K562 (cell line): ENCODE data around the gene RHOC. TPM values are rescaled to one million over a fixed set of nuclear protein-coding genes. Genes with fewer than 3 reads are reported as not detected.

Experiments
- ATF1 ChIP-seq, 2 experiments: fragments of 450-650 bp in 1 of 2; IDR thresholded peaks; 2 replicates each; pipeline ENCODE4 v1.6.1; 2016; ENCODE audit warnings: missing compliant biosample characterization in 1 of 2, missing genetic modification characterization in 1 of 2
- CEBPB ChIP-seq: fragments of 450-650 bp; IDR thresholded peaks from 2 replicates; pipeline ENCODE4 v1.6.1; 2016; ENCODE audit warnings: missing genetic modification characterization, missing compliant biosample characterization
- DMBX1 ChIP-seq: fragments of 250-450 bp; sonication (Bioruptor Pico); IDR thresholded peaks from 2 replicates; pipeline ENCODE4 v1.8.0; 2022; ENCODE audit warnings: inconsistent platforms, mild to moderate bottlenecking, moderate library complexity, borderline replicate concordance
- EGR1 ChIP-seq: fragments of 450-650 bp; conservative IDR thresholded peaks from 2 replicates; pipeline ENCODE4 v1.6.1; 2017; ENCODE audit warnings: mild to moderate bottlenecking
- GABPA ChIP-seq: fragments of 200-800 bp; sonication (Bioruptor generic); conservative IDR thresholded peaks from 2 replicates; pipeline ENCODE4 v1.6.1; 2016; ENCODE audit warnings: low read depth, missing genetic modification characterization, missing compliant biosample characterization
- IRF1 ChIP-seq: sonication (generic); formaldehyde crosslinking; IDR thresholded peaks from 2 replicates; pipeline ENCODE4 v1.8.0; 2022; ENCODE audit warnings: missing genetic modification reagents, mild to moderate bottlenecking, borderline replicate concordance
- LEF1 ChIP-seq: fragments of 450-650 bp; IDR thresholded peaks from 2 replicates; pipeline ENCODE4 v1.6.1; 2016; ENCODE audit warnings: mild to moderate bottlenecking
- MAX ChIP-seq: sonication (generic); formaldehyde crosslinking; IDR thresholded peaks from 2 replicates; pipeline ENCODE4 v1.9.0; 2022; ENCODE audit warnings: mild to moderate bottlenecking, missing genetic modification reagents
- MXD1 ChIP-seq: fragments of 250-450 bp; sonication (Bioruptor Pico); IDR thresholded peaks from 2 replicates; pipeline ENCODE4 v1.8.0; 2021; ENCODE audit warnings: borderline replicate concordance, mild to moderate bottlenecking, moderate library complexity; ENCODE audit not compliant: poor library complexity, severe bottlenecking
- POLR2G ChIP-seq: fragments of 200-400 bp; formaldehyde crosslinking; IDR thresholded peaks from 2 replicates; pipeline ENCODE4 v1.6.1; 2017; ENCODE audit warnings: low read depth, mild to moderate bottlenecking, antibody characterized with exemption, low read length, moderate library complexity
- PRMT5 ChIP-seq: sonication (generic); formaldehyde crosslinking; IDR thresholded peaks from 2 replicates; pipeline ENCODE4 v1.5.0; 2020; ENCODE audit warnings: missing genetic modification reagents
- RREB1 ChIP-seq: fragments of 250-450 bp; sonication (Bioruptor Pico); IDR thresholded peaks from 2 replicates; pipeline ENCODE4 v1.4.0; 2020
- SAFB2 ChIP-seq: fragments of 200-400 bp; formaldehyde crosslinking; IDR thresholded peaks from 2 replicates; pipeline ENCODE4 v1.6.1; 2018; ENCODE audit warnings: borderline replicate concordance, low read length, low read depth, moderate library complexity; ENCODE audit not compliant: severe bottlenecking
- TBL1XR1 ChIP-seq, 2 experiments: IDR thresholded peaks; 2 replicates each; pipeline ENCODE4 v1.6.1; 2012; ENCODE audit warnings: improper control_type of control experiment in 2 of 2, low read length in 2 of 2, mild to moderate bottlenecking in 1 of 2
- THRB ChIP-seq: fragments of 450-650 bp; formaldehyde crosslinking; conservative IDR thresholded peaks from 2 replicates; pipeline ENCODE4 v1.4.0; 2022; ENCODE audit warnings: mild to moderate bottlenecking, missing genetic modification characterization
- XRCC4 ChIP-seq: IDR thresholded peaks from one replicate; pipeline ENCODE4 v1.6.1; 2011; ENCODE audit not compliant: insufficient read depth, insufficient read length; ENCODE audit errors: extremely low read depth
- ZNF280A ChIP-seq: fragments of 450-650 bp; IDR thresholded peaks from 2 replicates; pipeline ENCODE4 v1.6.1; 2018; ENCODE audit warnings: mild to moderate bottlenecking, low read depth; ENCODE audit not compliant: partially characterized antibody
- polyA plus RNA-seq, 8 experiments: library from polyadenylated mRNA; depleted of rRNA in 4 of 8; stranded (reverse) in 5 of 8; unstranded in 3 of 8; fragments of >200 nt; fragmentation: Nextera tagmentation in 2 of 8; fragmentation: Illumina TruSeq in 1 of 8; extraction: Ambion mirVana in 2 of 8; extraction: Trizol in 1 of 8; gene quantifications; 2 replicates each; pipeline versions ENCODE4 v1.2.1 to v1.2.3, GENCODE V29; 2011 to 2014; ENCODE audit warnings: inconsistent platforms in 1 of 8, missing spikeins in 1 of 8
- total RNA-seq, 7 experiments: library from RNA; depleted of rRNA in 6 of 7; stranded (reverse); fragments of >200 nt in 6 of 7; fragmentation: Illumina TruSeq in 2 of 7; extraction: Trizol in 2 of 7; gene quantifications; 2 replicates each; pipeline versions ENCODE4 v1.2.1 to v1.2.3, GENCODE V29; 2011 to 2021; ENCODE audit warnings: low replicate concordance in 1 of 7

Gene RHOC
- total and polyA plus RNA-seq, 9 of the 15 experiments (the other 6 are each of a cell fraction or from before 2014, with no cell fraction given), result 35.2 to 364 (median 204) TPM

- no peak; the same call in 1 of the 2 replicates for TF ChIP-seq RREB1 (CRISPR knock-in tag)
- peak; percentile 48; the same call in 1 of the 2 replicates for TF ChIP-seq LEF1
- no peak for TF ChIP-seq ZNF280A
- TF ChIP-seq TBL1XR1 (IDR thresholded peaks at IDR 0.05; ENCODE audit: low read length in 2 of 2), result no peak
- TF ChIP-seq MAX (CRISPR knock-in tag), result peak; percentile 23; the same call in 1 of the 2 replicates
- TF ChIP-seq POLR2G, result peak; percentile 93
- TF ChIP-seq IRF1 (CRISPR knock-in tag), result 0 out of 2 replicates have a peak, but pooled peaks have one; percentile 16
- TF ChIP-seq SAFB2, result no peak
- peak; percentile 54 for TF ChIP-seq EGR1
- TF ChIP-seq DMBX1, result no peak
- TF ChIP-seq CEBPB (tag), result no peak
- no peak for TF ChIP-seq ATF1 (CRISPR knock-in tag; IDR thresholded peaks at IDR 0.05)
- TF ChIP-seq ATF1 (tag; IDR thresholded peaks at IDR 0.05), result 0 out of 2 replicates have a peak, but pooled peaks have one; percentile 21
- TF ChIP-seq PRMT5 (CRISPR knock-in tag), result no peak
- TF ChIP-seq GABPA, result peak; percentile 52
- TF ChIP-seq THRB (CRISPR knock-in tag), result peak; percentile 85
- no peak for TF ChIP-seq MXD1 (CRISPR knock-in tag)
- TF ChIP-seq XRCC4, result no peak
Measured at GRCh38 chr1:112674440-112674985, 32.4 kb downstream of the RHOC start, which contains the start of gene MOV10 (continued).
